Endothelial cell of umbilical vein (primary cell): ENCODE measurements around the gene C16orf89. TPM values are rescaled to one million over a fixed set of nuclear protein-coding genes. Genes with fewer than 3 reads are reported as not detected.

Experiments
- BruUV-seq: library from RNA; stranded (reverse); fragments of 400-500 nt; replicated peaks from 2 replicates; lab custom pipeline; 2021; lab: Mats Ljungman, UMichigan
- CTCF ChIA-PET: fragments of 300-600, 350-600 bp; sonication (Branson Sonifier 250); formaldehyde crosslinking; loops from one replicate; lab custom pipeline; 2021; ENCODE audit warnings: antibody characterized with exemption, inconsistent platforms; lab: Charles Lee
- POLR2A ChIA-PET: fragments of 300-600, 350-600 bp; sonication (Branson Sonifier 250); formaldehyde crosslinking; loops from one replicate; lab custom pipeline; 2021; ENCODE audit warnings: antibody characterized with exemption, inconsistent platforms; lab: Charles Lee
- DNase-seq: peaks from one replicate; pipeline ENCODE4 v3.0.0-alpha.2; 2011; ENCODE audit warnings: low read depth, low spot score
- FAIRE-seq: peaks from 2 replicates; lab custom pipeline; 2011; peaks lifted over from hg19 to GRCh38; lab: Jason Lieb, UNC
- H2AFZ ChIP-seq: 2 replicates; pipeline ENCODE4 v1.6.0; 2012; ENCODE audit warnings: low read depth, low read length, control low read depth, inconsistent platforms
- H3K27ac ChIP-seq: 2 replicates; pipeline ENCODE4 v1.5.1; 2011; ENCODE audit warnings: low read depth, mild to moderate bottlenecking, control low read depth, low read length, moderate library complexity; ENCODE audit not compliant: insufficient read depth
- H3K27me3 ChIP-seq, 2 experiments: 2 replicates each; pipeline versions ENCODE4 v1.6.0 to v1.6.1; 2011; ENCODE audit warnings: low read length in 2 of 2, mixed read lengths in 1 of 2; ENCODE audit not compliant: control insufficient read depth in 2 of 2, insufficient read depth in 2 of 2
- H3K36me3 ChIP-seq, 2 experiments: 2 replicates in 1 of 2; 3 replicates in 1 of 2; pipeline ENCODE4 v1.5.1; 2011; ENCODE audit warnings: low read length in 2 of 2, mild to moderate bottlenecking in 1 of 2, moderate library complexity in 1 of 2; ENCODE audit not compliant: control insufficient read depth in 2 of 2, insufficient read depth in 2 of 2; ENCODE audit errors: extremely low read depth in 1 of 2
- H3K4me1 ChIP-seq: 3 replicates; pipeline ENCODE4 v1.5.1; 2011; ENCODE audit warnings: mild to moderate bottlenecking, low read length; ENCODE audit not compliant: control insufficient read depth, insufficient read depth; ENCODE audit errors: extremely low read depth
- H3K4me2 ChIP-seq: 2 replicates; pipeline ENCODE4 v1.6.1; 2011; ENCODE audit warnings: low read length, control low read depth, mixed read lengths; ENCODE audit not compliant: insufficient read depth
- H3K4me3 ChIP-seq, 3 experiments: fragments of 200-600 bp in 1 of 3; sonication (generic), shearing (Covaris generic) in 1 of 3; replicated peaks in 1 of 3; 2 replicates each; pipeline ENCODE4 v1.5.1; 2011 to 2016; ENCODE audit warnings: control low read depth in 3 of 3, low read length in 3 of 3, mild to moderate bottlenecking in 2 of 3, inconsistent platforms in 1 of 3, low read depth in 1 of 3, moderate library complexity in 1 of 3; ENCODE audit not compliant: insufficient read depth in 1 of 3
- H3K79me2 ChIP-seq: 2 replicates; pipeline ENCODE4 v1.6.0; 2012; ENCODE audit warnings: low read length, inconsistent platforms; ENCODE audit not compliant: control insufficient read depth, insufficient read depth
- H3K9ac ChIP-seq: replicated peaks from 2 replicates; pipeline ENCODE3; 2011; ENCODE audit warnings: low read length, control low read depth; ENCODE audit not compliant: insufficient read depth; ENCODE audit errors: extremely low read depth
- H3K9me1 ChIP-seq: replicated peaks from 3 replicates; pipeline ENCODE4 v1.6.0; 2011; ENCODE audit warnings: mild to moderate bottlenecking, low read length; ENCODE audit not compliant: control insufficient read depth, insufficient read depth; ENCODE audit errors: extremely low read depth
- H3K9me3 ChIP-seq: replicated peaks from 2 replicates; pipeline ENCODE4 v1.5.1; 2012; ENCODE audit warnings: low read length, inconsistent platforms; ENCODE audit not compliant: control insufficient read depth, insufficient read depth
- H4K20me1 ChIP-seq: replicated peaks from 2 replicates; pipeline ENCODE3; 2011; ENCODE audit warnings: mild to moderate bottlenecking, low read length; ENCODE audit not compliant: control insufficient read depth, insufficient read depth; ENCODE audit errors: extremely low read depth
- EZH2 ChIP-seq: IDR thresholded peaks from 2 replicates; pipeline ENCODE4 v1.6.1; 2012; ENCODE audit warnings: borderline replicate concordance, low read depth, mild to moderate bottlenecking, moderate library complexity, low read length, inconsistent platforms; ENCODE audit not compliant: severe bottlenecking
- FOS ChIP-seq: IDR thresholded peaks from 2 replicates; pipeline ENCODE4 v1.6.1; 2011; ENCODE audit warnings: mild to moderate bottlenecking, low read length, moderate library complexity, borderline replicate concordance; ENCODE audit not compliant: insufficient read depth
- GATA2 ChIP-seq: IDR thresholded peaks from 2 replicates; pipeline ENCODE4 v1.7.0; 2011; ENCODE audit warnings: low read depth, mild to moderate bottlenecking, moderate library complexity, mixed read lengths, low read length; ENCODE audit not compliant: insufficient read length, insufficient read depth
- JUN ChIP-seq: IDR thresholded peaks from 2 replicates; pipeline ENCODE4 v1.6.1; 2011; ENCODE audit warnings: borderline replicate concordance, low read depth; ENCODE audit not compliant: insufficient read length, insufficient read depth
- MYC ChIP-seq: IDR thresholded peaks from one replicate; pipeline ENCODE4 v1.6.1; 2011; ENCODE audit warnings: mild to moderate bottlenecking, low read depth, low read length
- POLR2A ChIP-seq: IDR thresholded peaks from 2 replicates; pipeline ENCODE4 v1.6.1; 2012; ENCODE audit warnings: low read depth, mild to moderate bottlenecking, control low read depth, low read length
- POLR2AphosphoS5 ChIP-seq: IDR thresholded peaks from 2 replicates; pipeline ENCODE4 v1.6.1; 2012; ENCODE audit warnings: low read depth, mild to moderate bottlenecking, control low read depth, low read length, moderate library complexity; ENCODE audit not compliant: insufficient read depth
- dilution Hi-C: fragments of 300-500 bp; cut with MboI; formaldehyde crosslinking; loops from one replicate; pipeline ENCODE4 v1.15.0; 2019; ENCODE audit warnings: low sequenced_read_pairs; ENCODE audit not compliant: extremely low pct_ligation_motif_present
- intact Hi-C: fragments of 100-400 bp; cut with micrococcal nuclease; formaldehyde crosslinking; loops from one replicate; pipeline ENCODE4 v1.10.0; 2022
- polyA plus RNA-seq, 4 experiments: library from polyadenylated mRNA; depleted of rRNA in 3 of 4; stranded (reverse) in 3 of 4; unstranded in 1 of 4; fragments of >200 nt; gene quantifications; 2 replicates each; pipeline versions ENCODE4 v1.2.1 to v1.2.3, GENCODE V29; 2011 to 2012; ENCODE audit warnings: missing spikeins in 1 of 4
- total RNA-seq: library from RNA; stranded (reverse); gene quantifications from 2 replicates; pipeline ENCODE4 v1.2.3, GENCODE V29; 2021
- TF ChIP-seq, protein P1 (sequence below), 2 donors: IDR thresholded peaks; 1 replicate in 1 of 2; 2 replicates in 1 of 2; pipeline ENCODE4 v1.5.1; 2011; ENCODE audit warnings: low read length in 2 of 2, mild to moderate bottlenecking in 2 of 2, moderate library complexity in 2 of 2, control low read depth in 1 of 2, inconsistent platforms in 1 of 2, low read depth in 1 of 2; ENCODE audit not compliant: insufficient read depth in 1 of 2; ENCODE audit errors: extremely low read depth in 1 of 2
- TF ChIP-seq, protein P2 (sequence below): IDR thresholded peaks from 2 replicates; pipeline ENCODE4 v1.6.1; 2011; ENCODE audit not compliant: insufficient read depth, insufficient read length

The C16orf89 gene
- total and polyA plus RNA-seq, 2 donors (not counting 3 experiments of a cell fraction or from before 2014, with no cell fraction given), result not detected

DNA sequence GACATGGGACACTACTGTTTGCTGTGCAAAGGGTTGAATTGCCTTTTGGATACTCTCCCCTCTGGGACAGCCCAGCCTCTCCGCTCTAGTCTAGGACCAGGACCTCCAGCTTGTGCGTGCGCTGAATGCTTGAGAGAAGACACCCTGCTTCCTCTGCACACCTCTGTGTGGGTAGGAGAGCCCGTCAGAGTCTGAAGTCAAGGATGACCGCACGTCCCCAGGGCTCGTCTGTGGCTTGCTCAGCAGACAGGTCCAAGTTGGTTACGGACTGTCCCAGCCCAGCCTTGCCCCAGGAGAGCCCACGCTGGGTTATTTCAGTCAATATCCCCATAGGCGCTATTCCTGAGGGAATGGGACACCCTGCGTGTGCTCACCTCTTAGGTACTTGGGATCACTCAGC, 3.7 kb downstream of the C16orf89 start:
- no peak overlapping the region for H3K9ac ChIP-seq
- intact Hi-C loops, result no loop called here
- no peaks in the 10 kb centered on the region for H3K36me3 ChIP-seq
- dilution Hi-C loops, result no loop called here
- no peaks in the 10 kb centered on the region for H3K9me1 ChIP-seq
- no peak overlapping the region for H3K4me3 ChIP-seq
- DNase-seq, result no peak
- no peaks in the 10 kb centered on the region for H4K20me1 ChIP-seq
- H2AFZ ChIP-seq, result no peak overlapping the region
- TF ChIP-seq GATA2, result no peak
- TF ChIP-seq, protein P1, sequence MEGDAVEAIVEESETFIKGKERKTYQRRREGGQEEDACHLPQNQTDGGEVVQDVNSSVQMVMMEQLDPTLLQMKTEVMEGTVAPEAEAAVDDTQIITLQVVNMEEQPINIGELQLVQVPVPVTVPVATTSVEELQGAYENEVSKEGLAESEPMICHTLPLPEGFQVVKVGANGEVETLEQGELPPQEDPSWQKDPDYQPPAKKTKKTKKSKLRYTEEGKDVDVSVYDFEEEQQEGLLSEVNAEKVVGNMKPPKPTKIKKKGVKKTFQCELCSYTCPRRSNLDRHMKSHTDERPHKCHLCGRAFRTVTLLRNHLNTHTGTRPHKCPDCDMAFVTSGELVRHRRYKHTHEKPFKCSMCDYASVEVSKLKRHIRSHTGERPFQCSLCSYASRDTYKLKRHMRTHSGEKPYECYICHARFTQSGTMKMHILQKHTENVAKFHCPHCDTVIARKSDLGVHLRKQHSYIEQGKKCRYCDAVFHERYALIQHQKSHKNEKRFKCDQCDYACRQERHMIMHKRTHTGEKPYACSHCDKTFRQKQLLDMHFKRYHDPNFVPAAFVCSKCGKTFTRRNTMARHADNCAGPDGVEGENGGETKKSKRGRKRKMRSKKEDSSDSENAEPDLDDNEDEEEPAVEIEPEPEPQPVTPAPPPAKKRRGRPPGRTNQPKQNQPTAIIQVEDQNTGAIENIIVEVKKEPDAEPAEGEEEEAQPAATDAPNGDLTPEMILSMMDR (IDR thresholded peaks at IDR 0.05; ENCODE audit: extremely low read depth in 1 of 2, insufficient read depth in 1 of 2, low read depth in 1 of 2, low read length in 2 of 2), result no peak
- no peak for TF ChIP-seq JUN
- FAIRE-seq, result no peak
- H3K9me3 ChIP-seq, result no peaks in the 10 kb centered on the region
- POLR2A ChIA-PET, result no interaction called here
- no peak overlapping the region for H3K27ac ChIP-seq
- no peaks in the 10 kb centered on the region for H3K4me1 ChIP-seq
- CTCF ChIA-PET, result no interaction called here
- BruUV-seq, result no TSS peak
- H3K79me2 ChIP-seq, result no peaks in the 10 kb centered on the region
- no peak overlapping the region for H3K4me2 ChIP-seq
- H3K27me3 ChIP-seq, result peaks cover 0 to 3% of the 10 kb centered on the region in 2 experiments

DNA sequence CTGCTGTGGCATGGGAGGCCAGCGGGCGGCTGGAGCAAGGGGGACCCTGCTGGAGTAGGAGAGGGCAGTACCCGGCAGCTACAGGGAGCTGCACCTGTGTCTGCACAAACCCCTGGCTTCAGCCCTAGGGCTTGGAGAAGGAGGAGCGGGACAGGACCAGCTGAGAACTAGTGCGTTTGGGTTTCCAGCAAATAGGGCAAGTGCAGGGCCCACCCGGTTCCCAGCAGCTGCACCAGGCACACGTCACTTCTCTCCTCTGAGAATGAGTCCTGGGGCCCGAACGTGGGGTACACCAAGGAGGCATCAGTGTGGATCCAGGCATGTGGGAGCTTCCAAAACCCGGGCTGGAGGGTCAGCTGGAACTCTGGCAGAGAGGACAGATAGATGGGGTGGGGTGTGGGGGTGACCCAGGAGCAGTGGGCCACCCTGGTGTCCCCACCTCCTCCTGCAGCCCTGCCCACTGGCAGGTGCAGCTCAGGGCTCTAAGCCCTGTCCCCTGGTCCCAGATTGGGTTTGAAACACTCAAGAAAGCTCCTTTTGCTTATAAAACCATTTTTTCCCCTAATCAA, 5.6 kb downstream of the C16orf89 start:
- intact Hi-C loops, result no loop called here
- FAIRE-seq (no peak), DNase-seq (no peak)
- ChIA-PET CTCF (interaction anchor here (0.7 kb wide), 1 partner anchor 35 kb away, joined by 3 read pairs; no protein-coding TSS in a partner anchor), POLR2A (no interaction called here)
- H2AFZ ChIP-seq, result no peak overlapping the region
- no peaks in the 10 kb centered on the region for H3K36me3 ChIP-seq
- BruUV-seq, result no TSS peak
- H4K20me1 ChIP-seq, result no peaks in the 10 kb centered on the region
- TF ChIP-seq, protein P1 (IDR thresholded peaks at IDR 0.05; ENCODE audit: extremely low read depth in 1 of 2, insufficient read depth in 1 of 2, low read depth in 1 of 2, low read length in 2 of 2), result no peak
- TF ChIP-seq GATA2 (no peak), POLR2A (no peak), MYC (no peak), FOS (no peak), EZH2 (no peak), JUN (no peak), POLR2AphosphoS5 (no peak)
- TF ChIP-seq, protein P2, sequence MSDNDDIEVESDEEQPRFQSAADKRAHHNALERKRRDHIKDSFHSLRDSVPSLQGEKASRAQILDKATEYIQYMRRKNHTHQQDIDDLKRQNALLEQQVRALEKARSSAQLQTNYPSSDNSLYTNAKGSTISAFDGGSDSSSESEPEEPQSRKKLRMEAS, result no peak
- H3K4me2 ChIP-seq, result no peak overlapping the region
- H3K4me1 ChIP-seq, result no peaks in the 10 kb centered on the region
- dilution Hi-C loops, result no loop called here
- no peaks in the 10 kb centered on the region for H3K9me3 ChIP-seq
- no peak overlapping the region for H3K27ac ChIP-seq
- no peaks in the 10 kb centered on the region for H3K79me2 ChIP-seq
- no peak overlapping the region for H3K4me3 ChIP-seq
- no peak overlapping the region for H3K9ac ChIP-seq
- H3K9me1 ChIP-seq, result no peaks in the 10 kb centered on the region
- H3K27me3 ChIP-seq, result peaks cover 0 to 3% of the 10 kb centered on the region in 2 experiments
